ENCODE data around the gene TEK. TPM values are rescaled to one million over a fixed set of nuclear protein-coding genes. Genes with fewer than 3 reads are reported as not detected.

The TEK gene
- polyA plus RNA-seq, 1 donor (not counting 4 experiments of a cell fraction or from before 2014, with no cell fraction given), result 0.03 TPM

DNA sequence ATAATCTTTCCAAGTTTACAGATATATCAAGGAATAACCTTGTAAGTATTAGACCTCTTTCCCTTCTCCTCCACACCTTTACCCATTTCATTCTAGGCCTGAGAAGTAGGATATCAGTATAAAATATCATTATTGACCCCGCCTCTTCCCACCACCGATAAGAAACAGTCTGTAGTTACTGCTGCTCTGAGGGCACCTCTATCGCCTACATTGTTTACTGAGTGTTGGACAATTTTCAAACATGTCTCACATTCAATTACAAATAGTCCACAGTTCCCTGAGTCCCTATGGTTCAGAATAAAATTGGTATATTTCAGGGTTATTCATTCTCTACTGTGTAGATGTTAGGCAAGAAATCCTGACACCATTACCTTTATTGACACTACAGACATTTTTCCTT lies 73.4 kb downstream of the TEK start:
- TF ChIP-seq, protein P1, sequence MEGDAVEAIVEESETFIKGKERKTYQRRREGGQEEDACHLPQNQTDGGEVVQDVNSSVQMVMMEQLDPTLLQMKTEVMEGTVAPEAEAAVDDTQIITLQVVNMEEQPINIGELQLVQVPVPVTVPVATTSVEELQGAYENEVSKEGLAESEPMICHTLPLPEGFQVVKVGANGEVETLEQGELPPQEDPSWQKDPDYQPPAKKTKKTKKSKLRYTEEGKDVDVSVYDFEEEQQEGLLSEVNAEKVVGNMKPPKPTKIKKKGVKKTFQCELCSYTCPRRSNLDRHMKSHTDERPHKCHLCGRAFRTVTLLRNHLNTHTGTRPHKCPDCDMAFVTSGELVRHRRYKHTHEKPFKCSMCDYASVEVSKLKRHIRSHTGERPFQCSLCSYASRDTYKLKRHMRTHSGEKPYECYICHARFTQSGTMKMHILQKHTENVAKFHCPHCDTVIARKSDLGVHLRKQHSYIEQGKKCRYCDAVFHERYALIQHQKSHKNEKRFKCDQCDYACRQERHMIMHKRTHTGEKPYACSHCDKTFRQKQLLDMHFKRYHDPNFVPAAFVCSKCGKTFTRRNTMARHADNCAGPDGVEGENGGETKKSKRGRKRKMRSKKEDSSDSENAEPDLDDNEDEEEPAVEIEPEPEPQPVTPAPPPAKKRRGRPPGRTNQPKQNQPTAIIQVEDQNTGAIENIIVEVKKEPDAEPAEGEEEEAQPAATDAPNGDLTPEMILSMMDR (optimal IDR thresholded peaks at IDR 0.05 in 1 of 3, IDR thresholded peaks at IDR 0.05 in 1 of 3, conservative IDR thresholded peaks at IDR 0.05 in 1 of 3; ENCODE audit: extremely low read depth in 1 of 3, insufficient read depth in 2 of 3, low read length in 3 of 3), result no peak
- no peak for TF ChIP-seq EZH2 (IDR thresholded peaks at IDR 0.05; ENCODE audit: low read length)
- Histone ChIP-seq H3K9ac (ENCODE audit: control insufficient read depth, extremely low read depth, insufficient read depth, low read length) (no peak overlapping the region), H3K4me2 (ENCODE audit: control insufficient read depth, extremely low read depth, insufficient read depth, low read depth, low read length) (peak overlapping the region; percentile 58), H3K36me3 (ENCODE audit: control insufficient read depth in 2 of 2, extremely low read depth in 1 of 2, insufficient read depth in 2 of 2, low read length in 2 of 2) (no peaks in the 10 kb centered on the region), H3K27me3 (ENCODE audit: control insufficient read depth, extremely low read depth, insufficient read depth, low read length) (no peaks in the 10 kb centered on the region), H4K20me1 (ENCODE audit: control insufficient read depth, extremely low read depth, insufficient read depth, low read length) (no peaks in the 10 kb centered on the region), H3K4me3 (ENCODE audit: control insufficient read depth in 2 of 3, extremely low read depth in 1 of 3, insufficient read depth in 2 of 3, low read depth in 1 of 3, low read length in 3 of 3) (no peak overlapping the region), H3K79me2 (ENCODE audit: control insufficient read depth, insufficient read depth, low read length) (no peaks in the 10 kb centered on the region), H3K9me1 (ENCODE audit: control insufficient read depth, extremely low read depth, insufficient read depth, low read length) (no peaks in the 10 kb centered on the region), H3K27ac (ENCODE audit: control insufficient read depth, insufficient read depth, low read length) (peak overlapping the region; percentile 79), H3K9me3 (ENCODE audit: control insufficient read depth, low read depth, low read length) (peaks cover 3% of the 10 kb centered on the region), H3K4me1 (ENCODE audit: control insufficient read depth, extremely low read depth, insufficient read depth, low read length) (peaks cover 44% of the 10 kb centered on the region), H2AFZ (ENCODE audit: control insufficient read depth, low read length) (peak overlapping the region; percentile 64)
- dilution Hi-C loops (cut with MboI; ENCODE audit: extremely low pct_ligation_motif_present, low sequenced_read_pairs), result no loop called here
- DNase-seq (ENCODE audit: low read depth, low spot score) (no peak), FAIRE-seq (peak; percentile 66)

DNA sequence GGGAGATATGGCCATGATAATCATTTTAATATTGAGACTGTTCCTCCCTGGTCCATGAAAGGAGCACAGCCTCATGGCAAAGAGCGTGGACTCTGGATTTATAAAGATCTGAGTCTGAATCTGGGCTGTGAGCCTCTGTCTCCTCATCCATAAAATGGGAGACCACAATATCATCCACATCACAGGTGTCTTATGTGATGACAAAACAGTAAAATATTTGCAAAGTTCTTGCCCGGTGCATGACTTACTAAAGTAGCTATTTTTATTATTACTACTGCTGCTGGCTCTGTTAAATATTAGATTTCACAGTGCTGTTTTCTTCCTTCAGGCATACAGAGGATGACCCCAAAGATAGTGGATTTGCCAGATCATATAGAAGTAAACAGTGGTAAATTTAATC lies 74.1 kb downstream of the TEK start:
- Histone ChIP-seq H4K20me1 (ENCODE audit: control insufficient read depth, extremely low read depth, insufficient read depth, low read length) (no peaks in the 10 kb centered on the region), H3K9ac (ENCODE audit: control insufficient read depth, extremely low read depth, insufficient read depth, low read length) (no peak overlapping the region), H3K9me3 (ENCODE audit: control insufficient read depth, low read depth, low read length) (no peaks in the 10 kb centered on the region), H3K9me1 (ENCODE audit: control insufficient read depth, extremely low read depth, insufficient read depth, low read length) (no peaks in the 10 kb centered on the region), H2AFZ (ENCODE audit: control insufficient read depth, low read length) (no peak overlapping the region), H3K27me3 (ENCODE audit: control insufficient read depth, extremely low read depth, insufficient read depth, low read length) (no peaks in the 10 kb centered on the region), H3K4me2 (ENCODE audit: control insufficient read depth, extremely low read depth, insufficient read depth, low read depth, low read length) (peak overlapping the region; percentile 40), H3K4me1 (ENCODE audit: control insufficient read depth, extremely low read depth, insufficient read depth, low read length) (peaks cover 44% of the 10 kb centered on the region), H3K79me2 (ENCODE audit: control insufficient read depth, insufficient read depth, low read length) (no peaks in the 10 kb centered on the region), H3K27ac (ENCODE audit: control insufficient read depth, insufficient read depth, low read length) (peak overlapping the region; percentile 79), H3K4me3 (ENCODE audit: control insufficient read depth in 2 of 3, extremely low read depth in 1 of 3, insufficient read depth in 2 of 3, low read depth in 1 of 3, low read length in 3 of 3) (no peak overlapping the region), H3K36me3 (ENCODE audit: control insufficient read depth in 2 of 2, extremely low read depth in 1 of 2, insufficient read depth in 2 of 2, low read length in 2 of 2) (no peaks in the 10 kb centered on the region)
- dilution Hi-C loops (cut with MboI; ENCODE audit: extremely low pct_ligation_motif_present, low sequenced_read_pairs), result no loop called here
- DNase-seq (ENCODE audit: low read depth, low spot score) (no peak), FAIRE-seq (no peak)
- TF ChIP-seq EZH2 (IDR thresholded peaks at IDR 0.05; ENCODE audit: low read length), result no peak
- TF ChIP-seq, protein P1 (optimal IDR thresholded peaks at IDR 0.05 in 1 of 3, IDR thresholded peaks at IDR 0.05 in 1 of 3, conservative IDR thresholded peaks at IDR 0.05 in 1 of 3; ENCODE audit: extremely low read depth in 1 of 3, insufficient read depth in 2 of 3, low read length in 3 of 3), result no peak
